ENCODE measurements around the gene UNKL.
"Not testable (repeated sequence)": the region's sequence is repeated elsewhere in the genome, so short reads cannot be mapped to it uniquely, and the experiment has no call there.

The UNKL gene

DNA sequence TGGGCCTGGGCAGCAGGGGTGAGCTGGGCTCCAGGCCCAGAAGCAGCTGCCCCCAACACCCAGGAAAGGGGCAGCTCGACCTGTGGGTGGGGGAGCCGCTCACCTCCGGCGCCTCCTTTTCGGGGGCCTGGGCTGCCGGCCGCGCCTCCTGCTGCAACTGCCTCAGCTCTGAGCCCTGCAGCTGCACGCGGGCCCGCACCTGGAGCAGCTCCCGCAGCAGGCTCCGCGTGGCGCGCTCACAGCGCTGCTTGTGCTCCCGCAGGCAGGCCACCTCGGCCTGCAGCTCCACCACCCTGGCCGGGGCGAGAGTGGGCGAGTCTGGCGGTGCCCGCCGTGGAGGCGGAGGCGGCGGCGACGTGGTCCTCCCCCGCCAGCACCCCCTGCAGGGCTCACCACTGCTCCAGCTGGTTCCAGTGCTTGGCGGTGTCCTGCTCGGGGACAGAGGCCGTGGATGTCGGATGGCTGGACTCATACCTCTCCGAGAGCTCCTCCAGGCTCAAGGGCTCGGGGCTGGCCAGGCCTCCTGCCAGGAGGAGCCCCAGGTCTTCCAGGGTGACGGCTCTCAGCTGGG is 29.0 kb upstream of the UNKL start:
- DNase-seq (ENCODE audit: low spot score in 2 of 2) = no peak
- Mint-ChIP-seq H3K4me1 (no peaks in the 10 kb centered on the region), H3K27me3 (no peaks in the 10 kb centered on the region), H3K4me3 (no peak overlapping the region), H3K27ac (ENCODE audit: low read depth) (no peak overlapping the region), H3K36me3 (ENCODE audit: insufficient read depth) (no peaks in the 10 kb centered on the region), H3K9me3 (no peaks in the 10 kb centered on the region)
- ATAC-seq (replicated peaks; ENCODE audit: extremely low read depth, poor library complexity, severe bottlenecking) = no peak

DNA sequence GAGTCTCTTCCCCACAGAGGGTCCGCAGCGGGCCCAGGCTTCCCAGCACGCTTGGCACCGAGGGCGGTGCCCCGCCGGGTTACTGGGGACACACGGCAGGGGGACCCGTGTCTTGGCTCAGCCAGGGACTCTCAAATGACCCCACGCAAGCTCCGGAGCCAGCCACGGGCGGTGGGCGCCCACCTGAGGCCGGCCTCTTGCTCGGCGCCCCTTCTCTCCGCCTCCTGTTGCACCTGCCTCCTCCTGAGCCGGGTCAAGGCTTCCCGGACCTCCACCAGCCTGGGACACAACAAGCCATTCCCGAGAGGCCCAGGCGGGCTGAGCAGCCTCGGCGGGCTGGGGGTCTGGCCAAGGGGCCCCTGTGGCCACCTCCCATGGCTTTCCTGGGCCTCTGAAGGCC is 28.2 kb upstream of the UNKL start:
- no peaks in the 10 kb centered on the region for H3K9me3 Mint-ChIP-seq
- DNase-seq (ENCODE audit: low spot score in 2 of 2) = no peak
- no peak for ATAC-seq (replicated peaks; ENCODE audit: extremely low read depth, poor library complexity, severe bottlenecking)
- H3K36me3 Mint-ChIP-seq (ENCODE audit: insufficient read depth) = no peaks in the 10 kb centered on the region
- H3K27ac Mint-ChIP-seq (ENCODE audit: low read depth) = no peak overlapping the region
- no peaks in the 10 kb centered on the region for H3K27me3 Mint-ChIP-seq
- H3K4me1 Mint-ChIP-seq = no peaks in the 10 kb centered on the region
- no peak overlapping the region for H3K4me3 Mint-ChIP-seq

DNA sequence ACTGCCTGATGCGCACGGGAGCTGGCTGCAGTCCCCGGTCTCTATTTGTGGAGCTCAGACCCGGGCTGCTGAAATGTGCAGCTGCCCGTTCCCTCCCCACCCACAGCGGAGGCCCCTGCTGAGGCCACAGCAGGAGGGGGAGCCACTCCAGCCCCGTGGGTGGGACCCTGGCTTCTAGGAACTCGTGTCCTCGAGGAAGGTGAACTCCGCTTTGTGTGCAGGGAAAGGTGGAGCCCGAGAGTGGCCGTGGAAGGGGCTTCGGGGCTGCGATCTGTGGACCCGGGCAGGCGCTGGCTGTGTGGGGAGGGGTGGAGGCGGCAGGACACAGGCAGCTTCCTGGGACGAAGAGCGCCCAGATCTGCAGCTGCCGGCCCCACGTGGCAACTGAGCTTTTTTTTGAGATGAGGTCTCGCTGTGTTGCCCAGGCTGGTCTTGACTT is 26.9 kb upstream of the UNKL start:
- H3K4me1 Mint-ChIP-seq = no peaks in the 10 kb centered on the region
- H3K27ac Mint-ChIP-seq (ENCODE audit: low read depth) = no peak overlapping the region
- H3K9me3 Mint-ChIP-seq = no peaks in the 10 kb centered on the region
- DNase-seq (ENCODE audit: low spot score in 2 of 2) = no peak
- ATAC-seq (replicated peaks; ENCODE audit: extremely low read depth, poor library complexity, severe bottlenecking) = no peak
- no peaks in the 10 kb centered on the region for H3K27me3 Mint-ChIP-seq
- no peak overlapping the region for H3K4me3 Mint-ChIP-seq
- no peaks in the 10 kb centered on the region for H3K36me3 Mint-ChIP-seq (ENCODE audit: insufficient read depth)

DNA sequence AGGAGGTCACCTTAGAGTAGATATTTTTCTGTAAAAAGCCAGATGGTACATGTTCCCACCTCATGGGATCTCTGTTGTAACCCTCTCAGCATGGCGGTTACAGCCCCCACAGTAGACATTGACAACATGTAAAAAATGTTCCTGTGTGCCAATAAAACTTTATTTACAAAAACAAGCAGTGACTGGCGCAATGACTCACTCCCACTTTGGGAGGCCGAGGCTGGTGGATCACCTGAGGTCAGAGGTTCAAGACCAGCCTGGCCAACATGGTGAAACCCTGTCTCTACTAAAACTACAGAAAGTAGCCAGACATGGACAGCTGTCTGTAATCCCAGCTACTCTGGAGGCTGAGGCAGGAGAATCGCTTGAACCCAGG is 25.2 kb upstream of the UNKL start:
- H3K4me1 Mint-ChIP-seq; H3K4me3 Mint-ChIP-seq; ATAC-seq (replicated peaks; ENCODE audit: extremely low read depth, poor library complexity, severe bottlenecking); H3K36me3 Mint-ChIP-seq (ENCODE audit: insufficient read depth); H3K9me3 Mint-ChIP-seq; H3K27me3 Mint-ChIP-seq; DNase-seq (ENCODE audit: low spot score in 2 of 2): not testable (repeated sequence)
- peak overlapping the region; percentile 49 for H3K27ac Mint-ChIP-seq (ENCODE audit: low read depth)

DNA sequence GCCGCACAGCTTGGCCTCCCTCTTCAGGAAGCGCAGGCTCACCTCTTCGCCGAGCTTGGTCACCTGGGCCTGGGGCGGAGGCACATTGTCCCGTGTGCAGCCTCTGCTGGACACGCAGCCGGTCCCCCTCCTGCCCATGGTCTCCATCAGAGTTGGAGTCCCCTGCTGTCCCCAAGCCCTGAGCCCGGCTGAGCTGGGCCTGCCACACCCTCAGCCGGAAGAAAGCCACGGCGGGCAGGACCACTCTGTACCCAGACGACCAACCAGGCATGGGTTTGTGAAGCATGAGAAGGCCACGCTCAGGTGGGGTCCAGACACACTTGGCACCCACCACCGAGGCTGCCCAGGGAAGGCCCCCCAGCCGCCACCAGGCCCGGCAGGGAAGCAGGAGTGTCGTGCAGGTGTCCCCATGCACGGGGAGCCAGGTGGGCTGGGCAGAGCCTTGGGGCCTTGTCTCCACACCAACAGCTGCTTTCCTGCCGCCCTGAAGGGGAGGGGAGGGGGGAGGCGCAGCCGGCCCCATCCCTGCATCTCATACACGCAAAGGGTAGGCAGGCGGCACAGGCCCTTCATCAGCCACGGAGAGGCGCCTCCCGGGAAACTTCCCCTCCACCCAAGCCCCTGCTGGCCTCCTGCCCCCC is 24.7 kb upstream of the UNKL start:
- no peaks in the 10 kb centered on the region for H3K9me3 Mint-ChIP-seq
- no peak for ATAC-seq (replicated peaks; ENCODE audit: extremely low read depth, poor library complexity, severe bottlenecking)
- no peak for DNase-seq (ENCODE audit: low spot score in 2 of 2)
- no peaks in the 10 kb centered on the region for H3K27me3 Mint-ChIP-seq
- no peak overlapping the region for H3K27ac Mint-ChIP-seq (ENCODE audit: low read depth)
- H3K36me3 Mint-ChIP-seq (ENCODE audit: insufficient read depth) = no peaks in the 10 kb centered on the region
- no peaks in the 10 kb centered on the region for H3K4me1 Mint-ChIP-seq
- H3K4me3 Mint-ChIP-seq = no peak overlapping the region

DNA sequence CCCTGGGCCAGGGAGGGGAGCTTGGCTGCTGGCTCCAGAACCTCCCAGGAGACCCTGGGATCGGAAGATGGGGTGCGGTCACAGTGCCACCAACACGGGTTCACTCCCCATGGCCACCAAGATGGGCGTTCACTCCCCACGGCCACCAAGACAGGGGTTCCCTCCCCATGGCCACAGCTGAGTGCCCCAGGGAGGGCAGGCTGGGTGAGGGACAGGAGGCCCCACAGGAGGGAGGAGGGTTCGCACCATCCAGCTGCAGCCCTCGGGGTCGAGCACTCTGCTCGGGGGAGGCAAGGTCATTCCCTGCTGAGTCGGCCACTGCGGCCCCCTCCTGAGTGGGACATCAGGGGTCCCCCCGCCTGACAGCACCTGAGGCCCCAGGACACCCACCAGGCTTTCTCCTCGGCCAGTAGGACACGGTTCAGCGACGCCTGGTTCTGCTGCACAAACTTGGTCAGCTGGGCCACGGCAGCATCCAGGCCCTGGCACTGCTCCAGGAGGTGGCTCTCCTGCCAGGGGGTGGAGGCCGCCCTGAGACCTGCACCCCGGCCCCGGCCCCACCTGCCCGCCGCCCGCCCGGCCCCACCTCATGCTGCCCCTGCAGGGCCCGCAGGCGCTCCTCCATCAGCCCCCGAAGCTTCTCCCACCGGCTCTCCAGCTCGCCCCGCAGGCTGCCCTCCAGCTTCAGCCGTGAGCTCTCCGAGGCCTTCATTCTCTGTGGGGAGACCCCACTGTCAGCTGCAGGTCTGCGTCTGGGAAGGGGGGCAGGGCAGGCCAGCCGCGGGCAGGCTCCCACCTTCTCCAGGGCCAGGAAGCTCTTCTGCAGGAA is 23.9 kb upstream of the UNKL start:
- DNase-seq (ENCODE audit: low spot score in 2 of 2) (no peak), ATAC-seq (replicated peaks; ENCODE audit: extremely low read depth, poor library complexity, severe bottlenecking) (no peak)
- no peak overlapping the region for H3K4me3 Mint-ChIP-seq
- no peak overlapping the region for H3K27ac Mint-ChIP-seq (ENCODE audit: low read depth)
- H3K27me3 Mint-ChIP-seq = no peaks in the 10 kb centered on the region
- no peaks in the 10 kb centered on the region for H3K36me3 Mint-ChIP-seq (ENCODE audit: insufficient read depth)
- H3K9me3 Mint-ChIP-seq = no peaks in the 10 kb centered on the region
- H3K4me1 Mint-ChIP-seq = no peaks in the 10 kb centered on the region

DNA sequence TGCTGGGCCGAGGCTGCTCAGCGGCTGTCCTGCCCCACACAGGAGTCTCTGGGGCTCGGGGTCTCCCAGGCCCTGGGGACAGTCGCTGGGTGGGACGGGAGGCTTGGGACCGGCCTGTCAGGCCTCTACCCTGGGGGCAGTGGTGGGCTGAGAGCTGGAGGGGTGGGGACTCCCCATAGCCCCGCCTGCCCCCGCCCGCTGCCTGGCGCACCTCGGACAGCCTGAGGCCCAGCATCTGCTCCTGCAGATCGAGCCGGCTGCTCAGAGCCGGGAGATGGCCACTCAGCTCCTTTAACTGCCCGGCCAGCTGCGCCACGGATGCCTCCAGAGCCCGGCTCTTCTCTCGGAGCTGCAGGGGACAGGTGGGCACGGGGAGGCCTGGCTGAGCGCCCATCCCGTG is 23.1 kb upstream of the UNKL start:
- DNase-seq (ENCODE audit: low spot score in 2 of 2) (no peak), ATAC-seq (replicated peaks; ENCODE audit: extremely low read depth, poor library complexity, severe bottlenecking) (no peak)
- no peak overlapping the region for H3K4me3 Mint-ChIP-seq
- H3K27me3 Mint-ChIP-seq = no peaks in the 10 kb centered on the region
- no peaks in the 10 kb centered on the region for H3K4me1 Mint-ChIP-seq
- no peaks in the 10 kb centered on the region for H3K36me3 Mint-ChIP-seq (ENCODE audit: insufficient read depth)
- H3K9me3 Mint-ChIP-seq = no peaks in the 10 kb centered on the region
- no peak overlapping the region for H3K27ac Mint-ChIP-seq (ENCODE audit: low read depth)

DNA sequence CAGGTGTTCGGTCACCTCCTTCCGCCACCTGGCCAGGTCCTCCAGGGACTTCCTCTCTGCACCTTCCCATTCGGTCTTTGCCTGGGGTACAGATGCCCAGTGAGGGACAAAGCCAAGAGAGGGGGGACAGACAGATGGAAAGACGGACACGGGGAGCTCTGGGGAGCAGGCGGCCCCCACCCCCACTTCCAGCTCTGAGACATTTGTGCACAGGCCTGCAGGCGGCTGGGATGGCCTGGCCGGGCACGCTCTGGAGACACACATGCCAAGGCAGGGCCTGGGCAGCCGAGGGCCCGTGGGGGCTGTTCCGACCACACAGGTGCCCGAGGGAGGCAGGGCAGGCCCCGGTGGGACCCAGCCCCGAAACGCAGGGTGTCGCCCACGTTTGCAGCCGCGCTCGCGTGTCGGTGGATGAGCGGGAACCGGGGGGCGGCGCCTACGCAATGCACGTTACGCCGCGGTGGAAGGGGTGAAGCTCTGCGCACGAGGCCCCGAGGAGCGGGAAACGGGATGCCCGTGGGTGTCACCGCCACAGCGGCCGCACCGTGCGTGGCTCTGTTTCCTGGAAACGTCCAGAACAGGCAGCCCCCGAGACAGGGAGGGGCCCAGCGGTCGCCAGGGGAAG is 22.3 kb upstream of the UNKL start:
- Mint-ChIP-seq H3K4me3 (no peak overlapping the region), H3K4me1 (no peaks in the 10 kb centered on the region), H3K27me3 (no peaks in the 10 kb centered on the region), H3K9me3 (no peaks in the 10 kb centered on the region), H3K36me3 (ENCODE audit: insufficient read depth) (no peaks in the 10 kb centered on the region), H3K27ac (ENCODE audit: low read depth) (no peak overlapping the region)
- DNase-seq (ENCODE audit: low spot score in 2 of 2) (no peak), ATAC-seq (replicated peaks; ENCODE audit: extremely low read depth, poor library complexity, severe bottlenecking) (no peak)

DNA sequence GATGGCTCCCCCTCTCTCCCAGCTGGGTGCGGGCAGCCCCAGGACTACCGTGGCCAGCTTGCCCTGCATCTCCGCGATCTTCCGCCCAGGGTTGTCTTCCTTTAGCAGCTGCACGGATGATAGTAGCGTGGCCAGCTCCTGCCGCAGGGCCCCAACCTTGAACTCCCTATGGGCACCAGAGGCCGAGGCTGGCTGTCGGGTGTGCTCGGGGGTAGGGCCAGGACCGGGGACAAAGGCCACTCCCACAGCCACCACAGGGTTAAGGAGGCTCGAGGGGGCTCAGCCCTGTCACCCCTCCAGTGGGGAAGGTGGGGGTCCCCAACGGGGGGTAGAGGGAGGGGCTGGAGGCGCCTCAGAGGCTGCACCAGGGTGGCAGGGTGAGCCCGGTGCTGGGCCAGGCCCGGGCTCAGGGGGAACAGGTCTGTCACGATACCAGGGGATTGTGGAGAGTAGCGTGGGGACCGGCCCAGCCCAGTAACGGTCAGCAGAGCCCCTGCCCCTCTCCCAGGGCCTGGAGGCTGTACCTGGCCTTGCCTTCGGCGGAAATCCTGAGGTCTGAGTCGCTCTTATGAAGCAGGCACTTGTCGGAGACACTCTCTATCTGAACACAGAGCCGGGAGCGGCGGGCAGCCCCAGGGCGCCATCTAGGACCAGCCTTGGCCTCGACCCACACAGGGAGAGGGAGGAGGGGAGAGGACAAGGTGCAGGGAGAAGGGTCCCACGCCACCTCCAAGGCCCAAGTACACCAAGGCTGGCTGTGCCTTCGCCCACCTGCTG is 21.6 kb upstream of the UNKL start:
- no peaks in the 10 kb centered on the region for H3K36me3 Mint-ChIP-seq (ENCODE audit: insufficient read depth)
- no peaks in the 10 kb centered on the region for H3K27me3 Mint-ChIP-seq
- DNase-seq (ENCODE audit: low spot score in 2 of 2) = no peak
- H3K9me3 Mint-ChIP-seq = no peaks in the 10 kb centered on the region
- no peak for ATAC-seq (replicated peaks; ENCODE audit: extremely low read depth, poor library complexity, severe bottlenecking)
- H3K4me1 Mint-ChIP-seq = no peaks in the 10 kb centered on the region
- no peak overlapping the region for H3K4me3 Mint-ChIP-seq
- H3K27ac Mint-ChIP-seq (ENCODE audit: low read depth) = no peak overlapping the region

DNA sequence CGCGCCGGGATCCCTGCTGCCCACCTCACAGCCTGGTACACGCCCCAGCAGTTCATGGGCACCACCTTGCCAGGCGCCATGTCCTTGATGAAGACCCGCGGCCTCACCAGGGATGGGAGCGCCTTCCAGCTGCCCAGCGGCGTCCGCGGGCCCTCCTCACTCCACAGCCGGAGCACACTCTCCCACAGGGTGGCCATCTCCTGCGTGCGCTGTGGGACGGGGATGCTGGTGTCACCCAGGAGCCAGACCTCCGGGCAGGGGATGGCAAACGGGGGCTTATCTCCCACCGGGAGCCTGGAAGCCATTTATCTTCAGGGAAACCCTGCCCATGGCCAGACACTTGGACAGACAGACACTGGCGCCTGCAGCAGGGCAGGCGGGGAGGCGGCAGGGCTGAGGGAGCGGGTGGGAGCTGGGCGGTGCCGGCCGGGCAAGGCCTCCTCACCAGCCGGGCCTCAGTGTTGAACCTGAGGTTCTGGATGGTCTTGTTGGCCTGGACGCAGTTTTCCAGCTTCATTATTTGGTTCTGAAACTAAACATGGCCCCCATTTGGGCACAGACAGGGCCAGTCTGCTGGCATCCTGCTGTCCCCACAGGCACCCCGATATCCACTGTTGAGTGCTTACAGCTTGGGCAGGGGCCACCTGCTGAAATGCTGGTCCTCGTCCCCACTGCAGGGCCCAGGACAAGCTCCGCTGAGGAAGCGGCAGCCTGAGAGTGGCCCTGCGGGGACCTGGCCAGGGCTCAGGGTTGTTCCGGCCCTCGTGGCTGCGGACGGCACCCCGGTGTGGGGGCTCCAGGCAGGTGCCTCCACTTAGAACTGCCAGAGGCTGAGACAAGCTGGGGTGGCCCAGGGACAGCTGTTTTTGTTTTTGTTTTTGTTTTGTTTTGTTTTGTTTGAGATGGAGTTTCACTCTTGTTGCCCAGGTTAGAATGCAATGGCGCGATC is 20.4 kb upstream of the UNKL start:
- no peak for ATAC-seq (replicated peaks; ENCODE audit: extremely low read depth, poor library complexity, severe bottlenecking)
- DNase-seq (ENCODE audit: low spot score in 2 of 2) = no peak
- H3K27me3 Mint-ChIP-seq = peaks cover 4% of the 10 kb centered on the region
- no peaks in the 10 kb centered on the region for H3K36me3 Mint-ChIP-seq (ENCODE audit: insufficient read depth)
- H3K4me3 Mint-ChIP-seq = no peak overlapping the region
- no peak overlapping the region for H3K27ac Mint-ChIP-seq (ENCODE audit: low read depth)
- no peaks in the 10 kb centered on the region for H3K4me1 Mint-ChIP-seq
- no peaks in the 10 kb centered on the region for H3K9me3 Mint-ChIP-seq

DNA sequence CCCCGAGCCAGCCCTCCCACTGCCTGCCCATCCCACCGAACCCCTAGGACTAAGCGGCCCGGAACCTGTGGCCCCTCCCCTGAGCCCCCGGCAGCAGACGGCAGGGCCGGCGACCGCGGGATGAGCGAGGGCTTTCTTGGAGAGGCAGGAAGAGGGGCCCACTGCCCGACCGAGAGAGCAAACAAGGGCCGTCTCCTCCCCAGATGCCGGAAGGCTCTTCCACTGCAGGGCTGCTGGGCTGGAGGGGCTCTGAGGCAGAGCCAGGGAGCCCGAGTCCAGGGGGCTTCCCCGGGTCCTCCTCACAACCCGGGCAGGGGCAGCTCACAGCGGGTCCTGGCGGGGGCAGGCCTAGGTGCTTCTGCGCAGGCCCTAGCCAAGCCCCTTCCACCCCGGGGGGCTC is 19.3 kb upstream of the UNKL start:
- H3K9me3 Mint-ChIP-seq = no peaks in the 10 kb centered on the region
- no peak overlapping the region for H3K4me3 Mint-ChIP-seq

DNA sequence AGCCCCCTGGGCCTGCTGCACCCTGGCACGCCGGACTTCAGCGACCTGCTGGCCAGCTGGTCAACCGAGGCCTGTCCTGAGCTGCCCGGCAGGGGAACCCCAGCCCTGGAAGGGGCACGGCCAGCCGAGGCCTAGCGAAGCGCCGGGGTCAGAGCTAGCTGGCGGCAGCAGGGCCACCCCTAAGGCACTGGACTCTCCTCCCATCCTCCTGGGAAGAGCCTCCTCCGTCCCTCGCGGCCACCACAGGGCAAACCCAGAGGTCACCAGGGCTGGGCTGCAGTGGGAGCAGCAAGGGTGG is 18.7 kb upstream of the UNKL start:
- Mint-ChIP-seq H3K4me1 (no peaks in the 10 kb centered on the region), H3K36me3 (ENCODE audit: insufficient read depth) (no peaks in the 10 kb centered on the region), H3K4me3 (no peak overlapping the region), H3K27me3 (peaks cover 7% of the 10 kb centered on the region), H3K27ac (ENCODE audit: low read depth) (no peak overlapping the region), H3K9me3 (no peaks in the 10 kb centered on the region)
- DNase-seq (ENCODE audit: low spot score in 2 of 2) (no peak), ATAC-seq (replicated peaks; ENCODE audit: extremely low read depth, poor library complexity, severe bottlenecking) (no peak)

More for the DNA sequence above, 19.3 kb upstream of the UNKL start:
- DNase-seq (ENCODE audit: low spot score in 2 of 2) (no peak), ATAC-seq (replicated peaks; ENCODE audit: extremely low read depth, poor library complexity, severe bottlenecking) (no peak)
- Mint-ChIP-seq H3K36me3 (ENCODE audit: insufficient read depth) (no peaks in the 10 kb centered on the region), H3K4me1 (no peaks in the 10 kb centered on the region), H3K27me3 (peaks cover 7% of the 10 kb centered on the region), H3K27ac (ENCODE audit: low read depth) (no peak overlapping the region)
